Stimulated activated CD8-positive, alpha-beta memory T cell treated with anti-CD3 and anti-CD28 coated beads, Interleukin-7, amount 100 ng/mL, for 4 hours (primary cell): ENCODE results near the gene SORCS2.

Source experiments
- DNase-seq, 2 donors: peaks; one replicate each; pipeline ENCODE4 v3.0.0-alpha.2; 2020; ENCODE audit warnings: low read depth in 2 of 2

SORCS2 gene

DNA sequence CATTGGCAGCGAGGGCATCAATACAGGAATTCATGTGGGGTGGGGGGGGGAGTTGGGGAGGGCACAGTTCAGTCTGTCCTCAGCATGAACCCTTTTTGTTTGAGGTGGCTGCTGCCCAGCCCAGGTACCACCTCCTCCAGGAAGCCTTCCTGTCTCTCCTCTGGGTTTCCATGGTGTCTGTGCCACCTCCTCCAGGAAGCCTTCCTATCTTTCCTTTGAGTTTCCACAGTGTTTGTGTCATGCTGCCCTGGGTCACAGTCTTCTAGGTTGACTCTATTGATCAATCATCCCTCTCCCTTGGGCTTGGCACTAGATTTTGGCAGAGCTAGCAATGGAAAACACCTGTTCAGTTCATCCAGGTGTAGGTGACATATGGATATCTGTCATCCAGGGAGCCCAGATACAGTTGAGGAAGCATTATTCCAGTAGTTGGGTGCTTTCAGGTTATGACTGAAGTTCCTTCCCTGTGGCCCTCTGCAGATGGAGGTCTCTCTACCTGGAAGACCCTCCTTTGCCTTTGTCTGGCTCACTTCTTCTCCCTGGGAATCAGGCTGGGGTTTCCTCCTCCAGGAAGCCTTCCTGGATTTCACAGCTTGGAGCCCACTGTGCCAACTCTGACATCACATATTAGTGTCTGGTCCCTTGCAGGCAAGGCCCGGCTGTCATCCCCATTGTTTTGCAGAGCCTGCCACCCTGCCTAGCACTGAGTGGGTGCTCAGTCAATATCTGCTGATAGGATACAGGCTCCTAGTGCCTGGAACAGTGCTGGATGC is 96.6 kb downstream of the SORCS2 start:
- DNase-seq = no peak

DNA sequence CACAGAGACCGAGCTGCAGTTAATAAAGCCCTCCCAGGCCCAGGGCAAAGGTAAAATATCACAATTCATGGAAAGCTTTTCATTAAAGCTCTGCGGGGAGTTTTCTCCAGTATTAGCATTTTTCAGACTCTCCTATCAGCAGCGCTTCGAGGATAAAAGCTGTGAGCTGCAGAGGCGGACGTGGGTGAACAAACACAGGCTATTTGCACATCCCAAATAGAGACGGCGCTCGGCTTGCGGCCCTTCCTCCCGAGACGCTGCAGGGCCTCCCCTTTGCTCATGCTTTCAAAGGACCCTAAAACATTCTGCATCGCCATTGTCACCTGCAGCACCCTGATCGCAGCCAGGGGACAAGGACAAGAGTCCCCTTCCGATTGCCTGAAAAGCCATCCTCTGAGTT is 97.3 kb downstream of the SORCS2 start:
- no peak for DNase-seq

DNA sequence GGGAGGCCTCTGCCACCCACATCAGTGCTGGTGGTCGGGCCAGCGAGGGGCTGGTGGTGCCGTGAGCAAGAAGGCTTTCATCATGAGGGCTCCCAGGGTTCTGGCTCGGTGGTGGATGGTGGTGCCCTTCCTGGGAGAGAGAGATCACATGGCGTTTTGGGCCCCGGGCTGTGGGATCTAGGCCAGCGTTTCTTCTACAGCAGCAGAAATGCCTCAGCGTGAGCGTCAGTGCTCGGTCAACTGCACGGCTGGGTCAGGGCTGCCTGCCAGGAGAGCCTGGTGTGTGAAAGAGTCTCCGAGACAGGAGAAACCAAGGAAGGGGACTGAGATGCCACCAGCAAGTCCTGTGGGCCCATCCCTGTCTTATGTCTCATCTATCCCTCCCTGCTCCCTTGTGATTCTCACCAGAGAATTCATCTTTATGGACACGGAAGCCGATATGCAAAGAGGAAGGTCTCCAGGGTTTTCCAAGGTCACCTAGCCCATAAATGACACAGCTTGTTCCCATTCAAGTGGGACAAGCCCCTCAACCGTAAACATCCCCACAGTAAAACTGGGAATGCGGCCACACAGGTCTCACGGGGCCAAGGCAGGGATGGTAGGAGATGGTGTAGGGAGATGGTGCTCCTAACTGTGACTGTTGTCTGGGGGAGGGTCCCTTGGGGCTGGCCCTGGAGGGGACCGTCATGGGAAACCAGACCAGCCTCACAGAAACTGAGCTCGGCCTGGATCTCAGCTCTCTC is 99.2 kb downstream of the SORCS2 start:
- no peak for DNase-seq

DNA sequence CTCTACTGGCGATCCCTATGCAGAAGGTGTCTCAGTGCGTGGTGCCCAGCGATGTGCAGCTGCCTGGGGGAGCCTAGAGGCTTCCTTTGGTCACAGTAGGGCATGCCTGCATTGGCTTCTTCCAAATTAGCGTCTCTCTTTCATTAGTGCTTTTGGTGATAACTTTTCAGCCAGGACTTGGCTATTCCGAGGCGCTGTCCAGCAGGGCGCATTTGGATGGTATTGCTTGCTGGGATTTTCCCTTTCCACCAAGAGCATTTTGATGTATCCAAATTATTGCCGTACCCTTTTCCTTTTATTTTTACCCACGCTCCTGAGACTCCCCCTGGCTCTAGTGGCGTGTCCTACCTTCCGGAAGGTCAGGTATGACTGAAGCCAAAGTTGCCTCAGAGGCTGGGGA is 101.4 kb downstream of the SORCS2 start:
- DNase-seq = no peak

DNA sequence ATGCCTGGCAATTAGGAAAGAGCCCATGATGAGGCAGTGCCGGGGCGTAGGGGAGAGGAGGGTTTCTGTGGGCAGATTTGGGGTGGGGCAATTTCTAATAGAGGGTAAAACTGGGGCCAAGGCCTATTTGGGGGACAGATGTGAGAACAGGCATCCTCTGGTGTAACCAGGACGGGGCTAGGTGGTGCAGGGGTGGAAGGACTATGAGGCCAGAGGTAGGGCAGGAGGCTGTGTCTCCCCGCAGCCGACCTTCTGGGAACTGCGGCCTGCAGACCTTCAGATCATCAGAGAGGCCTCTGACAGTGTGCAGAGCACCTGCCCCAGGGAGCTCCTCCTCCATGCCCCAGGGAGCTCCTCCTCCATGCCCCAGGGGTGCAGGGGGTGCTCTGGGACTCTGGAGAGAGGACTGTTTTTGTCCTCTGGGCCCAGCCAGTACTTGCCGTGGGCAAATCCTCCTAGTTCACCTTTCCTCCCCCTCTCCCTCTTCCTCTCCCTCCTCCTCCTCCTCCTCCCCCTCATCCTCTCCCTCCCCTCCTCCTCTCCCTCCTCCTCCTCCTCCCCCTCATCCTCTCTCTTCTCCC is 101.9 kb downstream of the SORCS2 start:
- DNase-seq = no peak

DNA sequence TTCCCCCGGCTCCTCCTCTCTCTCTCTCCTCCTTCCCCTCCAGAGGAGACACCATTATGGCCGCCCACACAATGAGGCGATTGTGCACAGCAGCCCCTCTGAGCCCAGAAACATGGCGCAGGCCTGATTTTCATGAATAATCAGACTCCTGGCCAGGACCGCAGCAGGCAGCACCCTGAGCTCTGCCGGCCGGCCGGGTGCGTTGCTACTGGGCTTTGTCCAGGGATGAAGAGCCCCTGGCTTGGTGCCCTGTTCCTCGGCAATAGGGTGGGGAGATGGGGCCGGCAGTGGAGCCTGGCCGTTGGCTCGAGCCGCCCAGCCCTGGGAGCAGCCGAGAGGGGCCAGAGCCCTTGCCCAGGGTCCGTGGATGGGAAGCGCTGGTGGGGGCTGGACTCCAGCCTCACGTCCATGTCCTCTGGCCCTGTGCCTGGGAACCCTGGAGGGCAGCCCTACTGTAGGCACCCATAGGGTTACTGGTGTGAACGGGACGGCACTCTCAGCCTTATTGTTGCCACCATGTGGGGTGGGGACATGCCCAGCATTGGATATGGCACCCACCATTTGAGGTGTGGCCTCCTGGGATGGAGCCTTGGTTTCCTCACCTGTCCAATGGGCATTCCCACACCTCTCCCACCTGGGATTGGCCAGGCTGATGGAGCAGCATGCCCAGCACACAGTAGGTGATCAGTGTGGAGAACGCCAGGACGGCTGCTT is 103.0 kb downstream of the SORCS2 start:
- DNase-seq = no peak

DNA sequence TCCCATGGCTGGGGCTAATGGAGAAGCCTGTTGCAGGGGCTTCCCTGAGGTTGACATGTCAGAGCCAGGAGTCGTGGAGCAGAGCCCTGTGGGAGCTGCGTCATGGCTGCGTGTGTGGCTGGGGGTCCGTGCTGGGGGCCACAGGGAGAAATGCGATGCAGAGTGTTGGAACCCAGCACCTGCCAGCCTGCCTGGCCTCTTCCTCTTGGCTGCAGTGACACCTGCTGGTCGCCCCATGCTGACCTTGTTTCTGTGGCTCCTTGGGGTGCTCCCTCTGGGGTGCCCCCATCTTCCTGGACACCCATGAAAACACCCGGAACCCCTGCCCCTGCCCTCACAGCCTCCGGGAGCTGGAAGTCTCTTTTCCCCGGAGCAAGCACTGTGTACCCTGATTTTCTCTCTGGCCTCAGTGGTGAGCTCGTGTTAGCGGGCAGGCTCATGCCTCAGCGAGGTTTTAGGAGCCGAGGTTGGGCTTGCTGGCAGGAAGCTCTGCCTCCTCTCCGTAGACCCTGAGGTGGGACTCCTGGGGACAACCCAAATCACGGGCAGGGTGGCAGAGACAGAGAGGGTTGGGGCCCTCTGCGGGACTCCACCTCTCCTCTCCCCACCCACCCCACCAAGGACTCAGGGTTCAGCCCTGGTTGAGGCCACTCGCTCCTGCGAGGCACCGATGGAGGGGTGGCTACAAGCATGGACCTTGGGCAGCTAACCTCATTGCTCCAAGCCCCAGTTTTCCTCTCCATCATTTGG is 103.7 kb downstream of the SORCS2 start:
- no peak for DNase-seq

DNA sequence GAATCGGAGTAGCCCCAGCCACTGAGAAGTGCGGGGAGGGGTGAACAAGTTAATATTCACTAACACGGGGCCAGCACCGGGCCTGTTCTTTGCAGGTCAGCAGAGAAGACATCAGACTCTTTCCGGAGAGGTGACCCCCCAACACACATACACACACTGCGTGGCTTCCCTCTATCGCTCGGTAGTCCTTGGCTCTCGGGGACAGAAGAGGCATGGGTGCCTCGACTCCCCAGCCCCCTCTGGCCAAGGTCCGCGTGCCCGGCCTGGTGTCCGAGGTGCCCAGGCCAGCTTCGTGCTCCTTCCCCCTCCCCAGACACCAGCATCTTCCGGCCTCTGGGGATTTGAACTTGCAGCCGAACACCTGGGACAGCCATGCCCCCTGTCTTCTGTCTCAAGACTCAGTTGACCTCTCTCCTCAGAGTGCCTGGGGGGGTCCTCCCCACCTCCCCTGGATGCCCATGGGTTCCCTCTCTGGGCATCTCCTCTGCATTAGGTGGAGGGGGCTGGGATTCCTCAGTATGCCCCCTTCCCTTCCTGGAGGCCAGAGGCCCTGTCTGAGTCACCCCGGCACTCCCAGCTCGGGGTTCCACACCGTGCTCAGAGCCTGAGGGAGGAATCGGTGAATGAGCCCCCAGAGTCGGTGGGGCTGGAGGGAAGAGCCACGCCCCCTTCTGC is 104.5 kb downstream of the SORCS2 start:
- no peak for DNase-seq

DNA sequence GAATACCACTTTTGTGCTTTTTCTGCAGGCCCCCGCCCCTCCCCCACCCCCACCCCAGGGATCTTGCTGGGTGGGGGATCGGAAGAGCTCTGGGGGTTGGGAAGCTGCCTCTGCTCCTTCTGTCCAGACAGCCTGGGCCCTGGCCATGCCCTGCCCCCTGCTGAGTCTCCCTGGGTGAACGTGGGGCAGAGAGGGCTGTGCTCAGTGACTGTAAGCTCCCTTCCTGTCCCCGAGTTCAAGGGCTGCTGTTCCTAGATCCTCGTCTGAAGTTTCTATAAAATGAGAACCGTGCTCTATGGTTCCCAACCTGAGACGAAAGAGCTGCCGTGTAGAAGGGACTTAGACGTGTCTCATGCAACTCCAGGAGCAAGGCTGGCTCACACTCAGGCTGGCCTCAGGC is 105.0 kb downstream of the SORCS2 start:
- DNase-seq = no peak

DNA sequence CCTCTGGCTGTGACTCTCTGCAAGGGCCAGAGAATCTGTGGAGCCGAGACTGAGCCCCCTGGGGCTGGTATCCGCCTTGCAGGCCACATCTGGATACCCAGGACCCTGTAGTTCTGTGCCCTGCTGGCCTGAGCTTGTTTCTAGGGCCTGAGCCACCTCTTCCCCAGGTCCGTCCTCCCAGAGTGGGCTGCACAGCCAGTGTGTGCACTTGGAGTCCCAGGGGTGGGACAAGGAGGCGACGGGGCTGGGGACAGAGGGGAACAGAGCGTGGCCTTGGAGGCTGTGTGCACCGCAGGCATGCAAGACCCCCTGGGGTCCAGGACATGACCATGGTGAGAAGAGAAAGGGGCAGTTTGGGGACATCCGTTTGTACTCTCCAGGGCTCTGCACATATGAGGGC is 105.5 kb downstream of the SORCS2 start:
- no peak for DNase-seq

DNA sequence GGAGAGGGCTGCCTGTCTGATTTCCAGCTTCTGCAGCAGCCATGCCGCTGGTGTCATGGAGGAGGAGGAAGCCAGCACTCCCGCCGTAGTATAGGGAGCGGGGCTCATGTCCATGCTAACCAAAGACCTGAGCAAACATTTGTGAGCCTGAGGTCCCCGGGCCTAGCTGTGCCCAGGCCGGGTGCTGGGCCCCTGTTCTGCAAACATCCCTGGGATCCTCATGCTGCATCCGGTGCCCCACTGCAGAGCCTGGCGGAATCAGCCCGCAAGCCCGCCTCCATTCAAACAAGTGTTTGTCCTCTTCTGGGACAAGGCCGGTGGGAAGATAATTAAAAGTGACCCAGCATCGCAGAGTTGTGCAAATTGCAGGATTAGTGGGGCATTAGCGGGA is 106.3 kb downstream of the SORCS2 start:
- no peak for DNase-seq

DNA sequence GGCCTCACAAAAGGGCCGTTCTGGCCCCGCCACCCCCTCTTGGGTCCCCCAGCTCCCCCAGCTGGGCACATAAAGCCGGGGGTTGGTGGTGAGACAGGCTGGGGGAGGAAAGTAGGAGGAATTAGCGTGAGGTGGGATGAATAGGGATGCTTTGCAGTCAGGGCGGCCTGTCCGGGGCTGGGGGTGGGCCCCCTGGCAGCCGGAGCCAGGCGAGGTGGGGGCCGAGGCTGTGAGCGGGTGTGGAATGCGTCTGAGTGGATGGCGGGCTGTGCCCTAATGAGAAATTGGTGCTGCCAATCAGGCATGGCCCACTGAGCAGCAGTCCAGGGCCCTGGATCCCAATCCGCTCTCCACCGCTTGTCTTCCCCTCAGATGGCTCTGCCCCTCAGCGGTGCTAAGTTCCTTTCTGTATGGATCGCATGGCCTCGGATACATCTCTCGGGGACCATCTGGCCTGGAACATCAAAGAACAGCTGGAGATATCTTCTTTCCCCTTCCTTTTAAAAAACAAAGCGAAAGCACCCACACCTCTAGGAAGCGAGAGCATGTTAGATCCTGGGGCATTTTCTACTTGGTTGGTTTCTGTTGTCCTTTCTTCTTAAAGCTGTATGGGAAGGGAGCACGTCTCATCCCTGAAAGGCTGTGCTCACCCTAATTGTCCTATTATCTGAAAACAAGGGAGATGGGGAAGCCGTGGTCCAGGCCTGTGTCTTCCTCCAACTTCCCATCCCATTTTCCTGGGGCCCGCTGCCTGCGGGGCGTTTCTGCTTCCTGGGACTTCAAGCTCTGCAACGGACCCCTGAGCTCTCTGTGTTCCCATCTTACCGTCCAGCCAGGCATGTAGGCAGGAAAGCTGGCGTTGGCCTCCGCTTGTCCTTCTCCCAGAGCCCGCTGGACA is 106.9 kb downstream of the SORCS2 start:
- DNase-seq = no peak

DNA sequence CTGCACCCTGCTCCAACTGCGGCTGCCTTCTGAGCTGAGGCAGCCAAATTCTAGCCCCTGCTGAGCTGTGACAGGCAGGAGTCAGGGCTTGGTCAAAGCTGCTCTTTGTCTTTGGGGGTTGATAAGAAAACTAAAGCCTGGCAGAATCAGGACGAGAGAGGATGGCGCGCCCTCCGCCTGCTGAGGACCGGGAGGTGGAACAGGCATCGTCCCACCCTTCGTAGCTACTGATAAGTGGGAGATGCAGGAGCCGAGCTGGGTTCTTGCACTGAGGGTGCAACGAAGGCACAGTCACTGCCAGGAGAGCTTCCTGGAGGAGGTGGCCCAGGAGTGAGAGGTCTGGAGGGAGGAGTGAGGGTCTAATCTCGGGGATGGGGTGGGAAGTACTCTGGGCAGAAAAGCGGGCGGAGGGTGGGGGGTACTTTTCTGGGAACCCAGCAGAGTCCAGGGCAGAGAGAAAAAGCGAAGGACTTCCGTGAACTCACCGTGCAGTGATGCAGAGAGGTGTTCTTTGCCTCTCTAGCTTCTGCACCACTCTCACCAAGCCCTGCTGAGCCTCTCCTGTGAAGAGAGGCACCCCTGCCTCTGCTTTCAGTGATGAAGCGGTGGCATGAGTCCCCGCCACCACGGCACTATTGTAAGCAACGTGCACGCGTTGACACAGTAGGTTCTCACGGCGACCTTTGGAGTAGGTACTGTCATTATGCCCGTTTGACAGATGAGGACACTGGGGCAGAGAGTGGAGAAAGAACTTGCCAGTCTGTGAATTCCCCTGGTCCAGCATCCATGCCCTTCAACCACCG is 107.8 kb downstream of the SORCS2 start:
- DNase-seq = no peak

DNA sequence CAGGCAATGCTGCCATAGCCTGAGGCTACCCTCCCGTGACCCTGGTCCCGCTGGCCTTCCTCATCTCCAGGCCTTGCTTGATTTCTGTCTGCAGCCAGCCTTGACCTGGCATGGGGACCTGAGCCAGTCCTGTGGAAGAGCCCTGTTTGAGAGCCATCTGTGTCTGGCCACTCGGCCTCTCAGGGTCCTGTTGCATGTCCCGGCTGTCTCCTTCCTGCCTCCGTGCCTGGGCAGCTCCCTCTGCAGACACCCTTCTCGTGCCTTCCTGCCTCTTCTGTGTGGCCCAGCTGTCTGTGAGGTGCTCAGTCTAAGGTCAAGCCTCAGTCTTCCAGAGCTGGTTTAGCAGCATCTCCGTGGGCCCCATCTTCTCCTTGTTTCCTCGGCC is 108.4 kb downstream of the SORCS2 start:
- no peak for DNase-seq

DNA sequence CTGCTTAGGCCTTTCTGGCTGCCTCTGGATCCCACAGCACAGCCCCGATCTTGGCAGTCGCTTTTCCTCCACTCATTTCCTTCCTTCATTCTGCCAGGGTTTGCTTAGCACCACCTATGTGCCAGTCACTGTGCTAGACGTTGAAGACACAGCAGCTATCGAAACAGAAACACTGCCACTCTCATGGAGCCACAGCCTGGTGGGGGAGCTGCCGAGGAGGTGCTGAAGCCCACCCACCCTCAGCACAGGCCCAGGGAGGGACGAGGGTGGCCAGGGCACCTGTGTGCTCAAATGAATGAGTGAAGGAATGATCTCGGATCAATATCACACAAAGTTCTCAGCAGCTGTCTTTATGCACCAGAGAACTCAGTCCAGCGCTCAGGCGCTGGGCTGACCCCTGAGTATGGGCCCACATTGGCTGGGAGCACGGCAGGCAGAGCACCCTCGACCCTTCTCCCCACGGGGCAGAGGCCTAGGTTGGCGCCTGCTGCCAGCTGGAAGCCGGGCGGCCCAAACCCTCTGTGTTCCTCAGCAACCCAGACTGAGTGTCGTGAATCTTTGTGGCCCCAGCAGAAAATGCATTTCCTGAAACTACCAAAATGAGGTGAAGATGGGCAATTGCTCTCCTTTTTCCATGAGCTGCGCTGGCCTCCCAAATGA is 108.9 kb downstream of the SORCS2 start:
- no peak for DNase-seq

DNA sequence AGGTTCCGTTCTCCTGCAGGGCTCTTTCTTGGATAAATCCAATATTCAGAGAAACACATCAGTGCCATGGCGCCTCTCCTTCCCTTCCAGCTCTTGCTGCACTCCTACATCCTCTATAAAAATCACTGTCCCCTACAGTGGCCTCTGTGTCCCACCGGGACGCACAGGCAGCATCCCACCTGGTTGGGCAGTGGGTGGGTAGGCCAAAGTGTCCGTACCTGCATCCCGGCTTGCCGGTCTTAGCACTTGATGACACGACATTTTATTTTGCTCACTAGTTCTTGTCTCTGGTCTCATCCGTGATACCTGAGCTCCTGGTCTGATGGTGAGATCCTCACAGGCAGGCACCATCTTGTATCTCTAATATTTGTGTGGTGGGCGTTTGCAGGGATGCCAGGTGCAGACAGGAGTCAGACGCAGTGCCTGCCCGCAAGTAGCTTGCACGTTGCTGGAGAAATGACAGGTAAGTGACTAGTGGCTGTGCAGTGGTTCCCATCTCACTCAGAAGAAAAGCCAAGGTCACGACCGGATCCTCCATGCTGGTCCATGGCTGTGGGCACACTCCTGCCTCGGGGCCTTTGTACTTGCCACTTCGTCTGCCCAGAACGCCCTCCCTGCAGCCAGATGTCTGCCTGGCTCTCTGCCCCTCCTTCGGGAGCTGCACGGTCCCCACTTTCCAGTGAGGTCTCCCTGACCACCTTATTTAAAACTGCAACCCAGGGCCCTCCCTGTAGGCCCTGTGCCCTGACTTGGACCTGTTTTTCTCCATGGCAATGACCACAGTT is 109.7 kb downstream of the SORCS2 start:
- DNase-seq = no peak

DNA sequence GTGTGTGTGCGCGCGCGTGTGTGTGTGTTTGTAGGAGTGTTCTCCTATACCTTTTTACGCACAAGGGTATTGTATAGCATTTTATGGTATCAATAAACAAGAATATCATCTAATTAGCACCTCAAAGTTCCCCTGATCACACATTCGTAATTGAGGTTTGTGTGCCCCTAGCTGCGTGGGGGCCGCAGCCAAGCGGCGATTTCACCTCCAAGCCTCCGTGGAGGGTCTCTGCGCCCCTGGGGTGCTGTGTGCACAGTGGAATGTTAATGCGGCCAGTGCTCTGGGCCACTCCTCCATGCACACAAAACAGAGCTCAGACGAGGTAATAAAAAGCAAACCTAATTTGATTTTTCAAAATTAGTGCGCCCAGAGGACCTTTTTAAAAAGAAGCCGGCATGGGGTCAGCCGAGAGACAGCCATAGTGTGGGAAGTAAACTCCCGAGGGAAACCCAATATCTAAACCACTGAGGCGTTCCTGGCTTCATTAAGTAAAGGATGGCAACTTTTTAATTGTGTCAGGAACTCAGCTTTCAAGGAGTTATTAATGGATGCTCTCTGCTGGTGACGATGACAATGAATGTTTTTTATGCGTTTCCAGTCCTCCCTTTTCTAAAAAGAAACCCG is 110.6 kb downstream of the SORCS2 start:
- no peak for DNase-seq
